Endothelial cell of umbilical vein (primary cell): ENCODE data around the gene LURAP1L. TPM values are rescaled to one million over a fixed set of nuclear protein-coding genes. Genes with fewer than 3 reads are reported as not detected.

Experiments
- BruUV-seq: library from RNA; stranded (reverse); fragments of 400-500 nt; replicated peaks from 2 replicates; lab custom pipeline; 2021; lab: Mats Ljungman, UMichigan
- CTCF ChIA-PET: fragments of 300-600, 350-600 bp; sonication (Branson Sonifier 250); formaldehyde crosslinking; loops from one replicate; lab custom pipeline; 2021; ENCODE audit warnings: antibody characterized with exemption, inconsistent platforms; lab: Charles Lee
- POLR2A ChIA-PET: fragments of 300-600, 350-600 bp; sonication (Branson Sonifier 250); formaldehyde crosslinking; loops from one replicate; lab custom pipeline; 2021; ENCODE audit warnings: antibody characterized with exemption, inconsistent platforms; lab: Charles Lee
- DNase-seq: peaks from one replicate; pipeline ENCODE4 v3.0.0-alpha.2; 2011; ENCODE audit warnings: low read depth, low spot score
- FAIRE-seq: peaks from 2 replicates; lab custom pipeline; 2011; peaks lifted over from hg19 to GRCh38; lab: Jason Lieb, UNC
- H2AFZ ChIP-seq: 2 replicates; pipeline ENCODE4 v1.6.0; 2012; ENCODE audit warnings: low read depth, low read length, control low read depth, inconsistent platforms
- H3K27ac ChIP-seq: 2 replicates; pipeline ENCODE4 v1.5.1; 2011; ENCODE audit warnings: low read depth, mild to moderate bottlenecking, control low read depth, low read length, moderate library complexity; ENCODE audit not compliant: insufficient read depth
- H3K27me3 ChIP-seq, 2 experiments: 2 replicates each; pipeline versions ENCODE4 v1.6.0 to v1.6.1; 2011; ENCODE audit warnings: low read length in 2 of 2, mixed read lengths in 1 of 2; ENCODE audit not compliant: control insufficient read depth in 2 of 2, insufficient read depth in 2 of 2
- H3K36me3 ChIP-seq, 2 experiments: 2 replicates in 1 of 2; 3 replicates in 1 of 2; pipeline ENCODE4 v1.5.1; 2011; ENCODE audit warnings: low read length in 2 of 2, mild to moderate bottlenecking in 1 of 2, moderate library complexity in 1 of 2; ENCODE audit not compliant: control insufficient read depth in 2 of 2, insufficient read depth in 2 of 2; ENCODE audit errors: extremely low read depth in 1 of 2
- H3K4me1 ChIP-seq: 3 replicates; pipeline ENCODE4 v1.5.1; 2011; ENCODE audit warnings: mild to moderate bottlenecking, low read length; ENCODE audit not compliant: control insufficient read depth, insufficient read depth; ENCODE audit errors: extremely low read depth
- H3K4me2 ChIP-seq: 2 replicates; pipeline ENCODE4 v1.6.1; 2011; ENCODE audit warnings: low read length, control low read depth, mixed read lengths; ENCODE audit not compliant: insufficient read depth
- H3K4me3 ChIP-seq, 3 experiments: fragments of 200-600 bp in 1 of 3; sonication (generic), shearing (Covaris generic) in 1 of 3; replicated peaks in 1 of 3; 2 replicates each; pipeline ENCODE4 v1.5.1; 2011 to 2016; ENCODE audit warnings: control low read depth in 3 of 3, low read length in 3 of 3, mild to moderate bottlenecking in 2 of 3, inconsistent platforms in 1 of 3, low read depth in 1 of 3, moderate library complexity in 1 of 3; ENCODE audit not compliant: insufficient read depth in 1 of 3
- H3K79me2 ChIP-seq: 2 replicates; pipeline ENCODE4 v1.6.0; 2012; ENCODE audit warnings: low read length, inconsistent platforms; ENCODE audit not compliant: control insufficient read depth, insufficient read depth
- H3K9ac ChIP-seq: replicated peaks from 2 replicates; pipeline ENCODE3; 2011; ENCODE audit warnings: low read length, control low read depth; ENCODE audit not compliant: insufficient read depth; ENCODE audit errors: extremely low read depth
- H3K9me1 ChIP-seq: replicated peaks from 3 replicates; pipeline ENCODE4 v1.6.0; 2011; ENCODE audit warnings: mild to moderate bottlenecking, low read length; ENCODE audit not compliant: control insufficient read depth, insufficient read depth; ENCODE audit errors: extremely low read depth
- H3K9me3 ChIP-seq: replicated peaks from 2 replicates; pipeline ENCODE4 v1.5.1; 2012; ENCODE audit warnings: low read length, inconsistent platforms; ENCODE audit not compliant: control insufficient read depth, insufficient read depth
- H4K20me1 ChIP-seq: replicated peaks from 2 replicates; pipeline ENCODE3; 2011; ENCODE audit warnings: mild to moderate bottlenecking, low read length; ENCODE audit not compliant: control insufficient read depth, insufficient read depth; ENCODE audit errors: extremely low read depth
- CTCF ChIP-seq, 2 donors: IDR thresholded peaks; 1 replicate in 1 of 2; 2 replicates in 1 of 2; pipeline ENCODE4 v1.5.1; 2011; ENCODE audit warnings: low read length in 2 of 2, mild to moderate bottlenecking in 2 of 2, moderate library complexity in 2 of 2, control low read depth in 1 of 2, inconsistent platforms in 1 of 2, low read depth in 1 of 2; ENCODE audit not compliant: insufficient read depth in 1 of 2; ENCODE audit errors: extremely low read depth in 1 of 2
- EZH2 ChIP-seq: IDR thresholded peaks from 2 replicates; pipeline ENCODE4 v1.6.1; 2012; ENCODE audit warnings: borderline replicate concordance, low read depth, mild to moderate bottlenecking, moderate library complexity, low read length, inconsistent platforms; ENCODE audit not compliant: severe bottlenecking
- FOS ChIP-seq: IDR thresholded peaks from 2 replicates; pipeline ENCODE4 v1.6.1; 2011; ENCODE audit warnings: mild to moderate bottlenecking, low read length, moderate library complexity, borderline replicate concordance; ENCODE audit not compliant: insufficient read depth
- GATA2 ChIP-seq: IDR thresholded peaks from 2 replicates; pipeline ENCODE4 v1.7.0; 2011; ENCODE audit warnings: low read depth, mild to moderate bottlenecking, moderate library complexity, mixed read lengths, low read length; ENCODE audit not compliant: insufficient read length, insufficient read depth
- JUN ChIP-seq: IDR thresholded peaks from 2 replicates; pipeline ENCODE4 v1.6.1; 2011; ENCODE audit warnings: borderline replicate concordance, low read depth; ENCODE audit not compliant: insufficient read length, insufficient read depth
- MYC ChIP-seq: IDR thresholded peaks from one replicate; pipeline ENCODE4 v1.6.1; 2011; ENCODE audit warnings: mild to moderate bottlenecking, low read depth, low read length
- POLR2A ChIP-seq: IDR thresholded peaks from 2 replicates; pipeline ENCODE4 v1.6.1; 2012; ENCODE audit warnings: low read depth, mild to moderate bottlenecking, control low read depth, low read length
- POLR2AphosphoS5 ChIP-seq: IDR thresholded peaks from 2 replicates; pipeline ENCODE4 v1.6.1; 2012; ENCODE audit warnings: low read depth, mild to moderate bottlenecking, control low read depth, low read length, moderate library complexity; ENCODE audit not compliant: insufficient read depth
- dilution Hi-C: fragments of 300-500 bp; cut with MboI; formaldehyde crosslinking; loops from one replicate; pipeline ENCODE4 v1.15.0; 2019; ENCODE audit warnings: low sequenced_read_pairs; ENCODE audit not compliant: extremely low pct_ligation_motif_present
- intact Hi-C: fragments of 100-400 bp; cut with micrococcal nuclease; formaldehyde crosslinking; loops from one replicate; pipeline ENCODE4 v1.10.0; 2022
- polyA plus RNA-seq, 4 experiments: library from polyadenylated mRNA; depleted of rRNA in 3 of 4; stranded (reverse) in 3 of 4; unstranded in 1 of 4; fragments of >200 nt; gene quantifications; 2 replicates each; pipeline versions ENCODE4 v1.2.1 to v1.2.3, GENCODE V29; 2011 to 2012; ENCODE audit warnings: missing spikeins in 1 of 4
- total RNA-seq: library from RNA; stranded (reverse); gene quantifications from 2 replicates; pipeline ENCODE4 v1.2.3, GENCODE V29; 2021
- TF ChIP-seq, protein P1 (sequence below): IDR thresholded peaks from 2 replicates; pipeline ENCODE4 v1.6.1; 2011; ENCODE audit not compliant: insufficient read depth, insufficient read length

LURAP1L gene
- total and polyA plus RNA-seq, 2 donors (not counting 3 experiments of a cell fraction or from before 2014, with no cell fraction given): 1.5 to 3.3 TPM

DNA sequence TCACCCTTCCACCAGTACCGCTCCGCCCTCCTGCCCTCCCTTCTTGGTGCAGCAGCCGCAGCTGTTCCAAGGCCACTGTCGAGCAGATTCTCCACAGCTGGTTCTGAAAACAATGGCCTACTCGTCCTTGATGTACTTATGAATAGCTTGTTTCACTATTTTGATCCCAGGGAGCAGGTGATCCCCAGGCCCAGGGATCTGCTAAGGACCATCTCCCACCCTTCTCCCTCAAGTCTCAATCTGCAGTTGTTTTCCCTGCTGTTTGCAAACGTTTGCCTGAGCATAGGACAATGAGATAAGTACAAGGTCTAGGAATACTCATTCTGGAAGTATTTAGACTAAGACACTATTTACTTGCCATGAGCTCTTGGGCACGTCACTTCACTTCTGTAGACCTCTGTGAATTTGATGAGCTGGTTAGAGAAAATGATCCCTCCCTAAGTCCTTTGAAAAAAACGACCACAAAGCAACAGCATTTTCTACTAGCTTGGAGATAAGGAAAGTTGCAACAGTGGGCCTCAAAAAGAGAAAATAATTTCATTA lies 1.8 kb downstream of the LURAP1L start:
- Histone ChIP-seq H3K4me3 (peak overlapping the region in 2 of 3 experiments; percentile 66 to 97), H3K9me1 (no peaks in the 10 kb centered on the region), H3K27ac (no peak overlapping the region), H4K20me1 (no peaks in the 10 kb centered on the region), H3K79me2 (no peaks in the 10 kb centered on the region), H3K4me2 (peak overlapping the region; percentile 98), H2AFZ (peak overlapping the region; percentile 89), H3K27me3 (no peaks in the 10 kb centered on the region), H3K9ac (peak overlapping the region; percentile 80), H3K36me3 (no peaks in the 10 kb centered on the region), H3K9me3 (no peaks in the 10 kb centered on the region), H3K4me1 (peaks cover 2% of the 10 kb centered on the region)
- POLR2A ChIA-PET: interaction anchor here (2.0 kb wide), 1 partner anchor 38 kb away, joined by 9 read pairs; no protein-coding TSS in a partner anchor
- dilution Hi-C loops (no loop called here), intact Hi-C loops (loop anchor here (1.0 to 5.0 kb wide), 4 partner anchors 24 to 311 kb away; no protein-coding TSS in a partner anchor)
- no peak for DNase-seq
- FAIRE-seq: no peak
- CTCF ChIA-PET: interaction anchor here (0.9 to 4.6 kb wide), 29 partner anchors 12 to 312 kb away, joined by 3 to 36 read pairs (median 5); no protein-coding TSS in a partner anchor
- TF ChIP-seq CTCF (IDR thresholded peaks at IDR 0.05; ENCODE audit: extremely low read depth in 1 of 2, insufficient read depth in 1 of 2, low read depth in 1 of 2, low read length in 2 of 2): no peak
- TF ChIP-seq MYC: no peak
- no peak for TF ChIP-seq FOS
- TF ChIP-seq EZH2: no peak
- TF ChIP-seq POLR2A: no peak
- TF ChIP-seq POLR2AphosphoS5: no peak
- no peak for TF ChIP-seq JUN
- no peak for TF ChIP-seq GATA2
- TF ChIP-seq, protein P1, sequence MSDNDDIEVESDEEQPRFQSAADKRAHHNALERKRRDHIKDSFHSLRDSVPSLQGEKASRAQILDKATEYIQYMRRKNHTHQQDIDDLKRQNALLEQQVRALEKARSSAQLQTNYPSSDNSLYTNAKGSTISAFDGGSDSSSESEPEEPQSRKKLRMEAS: no peak
- BruUV-seq: TSS peak; percentile 5
